Karpas-422 (cell line): ENCODE results near the gene LOXHD1. TPM values are rescaled to one million over a fixed set of nuclear protein-coding genes. Genes with fewer than 3 reads are reported as not detected.

ENCODE experiments used
- DNase-seq: peaks from one replicate; pipeline ENCODE4 v3.0.0-alpha.2; 2015
- H2AFZ ChIP-seq: fragments of 200-600 bp; sonication (generic); 2 replicates; pipeline ENCODE4 v1.6.1; 2014; ENCODE audit warnings: antibody characterized with exemption, low read length, mixed read lengths
- H3K27ac ChIP-seq: fragments of 200-600 bp; sonication (generic); 2 replicates; pipeline ENCODE4 v1.5.1; 2014; ENCODE audit warnings: mild to moderate bottlenecking, low read length, moderate library complexity
- H3K27me3 ChIP-seq: fragments of 200-600 bp; sonication (generic); 2 replicates; pipeline ENCODE4 v1.6.1; 2014; ENCODE audit warnings: low read length, mixed read lengths
- H3K36me3 ChIP-seq: fragments of 200-600 bp; sonication (generic); 2 replicates; pipeline ENCODE4 v1.6.1; 2014; ENCODE audit warnings: low read length, mixed read lengths; ENCODE audit not compliant: insufficient read depth
- H3K4me1 ChIP-seq: fragments of 200-600 bp; sonication (generic); 2 replicates; pipeline ENCODE4 v1.6.1; 2014; ENCODE audit warnings: mild to moderate bottlenecking, low read length, mixed read lengths
- H3K4me2 ChIP-seq: fragments of 200-600 bp; sonication (generic); 2 replicates; pipeline ENCODE4 v1.6.1; 2014; ENCODE audit warnings: low read length, low read depth, mild to moderate bottlenecking; ENCODE audit not compliant: poor library complexity, severe bottlenecking
- H3K4me3 ChIP-seq: fragments of 200-600 bp; sonication (generic); 2 replicates; pipeline ENCODE4 v1.5.1; 2014; ENCODE audit warnings: mild to moderate bottlenecking, antibody characterized with exemption, low read length, mixed read lengths
- H3K79me2 ChIP-seq: fragments of 200-600 bp; sonication (generic); 2 replicates; pipeline ENCODE4 v1.6.1; 2014; ENCODE audit warnings: mild to moderate bottlenecking, low read length, mixed read lengths
- H3K9ac ChIP-seq: fragments of 200-600 bp; sonication (generic); 2 replicates; pipeline ENCODE4 v1.6.0; 2014; ENCODE audit warnings: low read length
- H3K9me2 ChIP-seq: fragments of 200-600 bp; sonication (generic), shearing (Covaris generic); replicated peaks from 2 replicates; pipeline ENCODE4 v1.6.0; 2014; ENCODE audit warnings: mild to moderate bottlenecking, low read length, moderate library complexity; ENCODE audit not compliant: insufficient read depth
- H3K9me3 ChIP-seq: fragments of 300-700, 200-600 bp; sonication (generic); 2 replicates; pipeline ENCODE4 v1.6.1; 2014; ENCODE audit warnings: low read length, mixed read lengths
- H4K20me1 ChIP-seq: fragments of 200-600 bp; sonication (generic); 2 replicates; pipeline ENCODE4 v1.6.1; 2014; ENCODE audit warnings: mild to moderate bottlenecking, antibody characterized with exemption, low read length, low read depth; ENCODE audit not compliant: insufficient read depth
- total RNA-seq: library from RNA; depleted of rRNA; stranded (reverse); fragments of >200 nt; shearing (Covaris generic); gene quantifications from 2 replicates; pipeline ENCODE4 v1.2.3, GENCODE V29; 2014; ENCODE audit warnings: low replicate concordance

The LOXHD1 gene
- total RNA-seq, 1 experiment from 2014 or later, result not detected

DNA sequence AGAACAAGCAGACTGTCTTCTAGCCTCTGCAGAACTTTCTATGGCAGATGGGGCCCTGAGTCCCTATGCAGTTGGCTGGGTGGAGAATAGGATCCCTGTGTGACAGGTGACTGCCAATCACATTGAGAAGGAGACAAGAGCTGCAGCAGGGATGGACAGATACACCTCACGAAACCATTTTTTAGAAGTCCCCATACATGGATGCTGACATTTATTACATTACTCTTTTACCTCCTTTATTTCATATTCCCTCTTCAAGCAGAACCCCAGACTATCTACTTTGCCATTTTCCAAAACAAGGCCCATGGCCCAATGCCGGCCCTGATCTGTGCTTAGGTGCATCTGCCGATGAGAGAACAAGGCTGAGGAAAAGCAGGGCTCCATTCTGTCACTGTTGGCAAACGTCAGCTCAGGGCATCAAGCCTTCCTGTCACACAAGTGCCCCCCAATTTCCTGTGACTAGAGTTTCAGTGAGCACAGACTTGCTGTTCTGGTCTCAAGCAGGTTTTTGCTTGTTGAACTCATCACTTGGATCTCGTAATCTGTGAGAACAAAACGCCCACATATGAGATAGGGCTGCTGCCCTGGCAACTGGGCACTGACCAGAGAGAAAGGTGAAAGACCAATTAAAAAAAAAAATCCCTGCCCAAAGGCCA is 35.8 kb downstream of the LOXHD1 start:
- no peak overlapping the region for H3K4me2 ChIP-seq
- no peak overlapping the region for H3K9ac ChIP-seq
- no peak overlapping the region for H3K27ac ChIP-seq
- H3K79me2 ChIP-seq, result no peaks in the 10 kb centered on the region
- H3K4me1 ChIP-seq, result no peaks in the 10 kb centered on the region
- H3K27me3 ChIP-seq, result no peaks in the 10 kb centered on the region
- H3K36me3 ChIP-seq, result no peaks in the 10 kb centered on the region
- no peaks in the 10 kb centered on the region for H3K9me2 ChIP-seq
- H3K9me3 ChIP-seq, result no peaks in the 10 kb centered on the region
- no peak overlapping the region for H3K4me3 ChIP-seq
- no peak for DNase-seq
- H4K20me1 ChIP-seq, result no peaks in the 10 kb centered on the region
- no peak overlapping the region for H2AFZ ChIP-seq

DNA sequence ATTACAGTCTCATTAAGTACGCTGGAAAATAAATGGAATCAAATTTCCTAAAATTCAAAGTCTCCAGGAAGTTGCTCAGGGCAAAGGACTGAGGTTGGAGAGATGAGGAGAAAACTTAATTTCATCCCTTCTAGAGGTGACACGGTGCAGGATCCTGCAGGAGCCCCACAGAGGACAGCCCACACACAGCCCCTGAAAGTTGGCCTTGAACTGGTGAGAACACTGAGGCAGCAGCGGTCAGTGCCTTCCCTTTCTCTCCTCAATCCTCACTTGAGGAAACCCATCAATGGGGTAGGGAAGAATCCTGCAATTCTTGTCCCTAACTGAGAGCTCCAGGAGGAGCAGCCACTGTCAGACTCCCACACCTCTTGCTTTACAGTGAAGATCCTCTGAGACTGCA is 37.5 kb downstream of the LOXHD1 start:
- no peak overlapping the region for H3K9ac ChIP-seq
- no peak overlapping the region for H3K4me3 ChIP-seq
- no peaks in the 10 kb centered on the region for H3K79me2 ChIP-seq

DNA sequence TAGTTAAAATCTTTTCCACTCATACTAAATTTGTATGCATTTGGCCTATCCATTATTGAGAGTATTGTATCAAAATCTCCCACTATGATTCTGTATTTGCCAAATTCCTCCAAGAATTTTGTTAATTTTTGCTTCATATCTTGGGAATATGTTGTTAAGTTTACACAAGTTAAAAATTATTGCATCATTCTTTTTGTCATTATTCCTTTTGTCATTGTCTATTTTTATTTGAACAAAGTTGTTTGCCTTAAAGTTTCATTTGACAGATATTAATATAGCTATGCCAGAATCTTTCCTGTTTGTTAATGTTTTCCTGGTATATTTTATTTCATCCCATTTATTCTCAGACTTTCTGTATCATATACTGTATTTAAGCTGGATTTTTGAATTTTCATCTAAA is 41.3 kb downstream of the LOXHD1 start:
- H3K9ac ChIP-seq, result no peak overlapping the region
- no peak overlapping the region for H3K4me2 ChIP-seq
- no peak for DNase-seq
- H3K79me2 ChIP-seq, result no peaks in the 10 kb centered on the region
- no peak overlapping the region for H3K27ac ChIP-seq
- no peaks in the 10 kb centered on the region for H3K9me2 ChIP-seq
- no peaks in the 10 kb centered on the region for H4K20me1 ChIP-seq
- no peaks in the 10 kb centered on the region for H3K27me3 ChIP-seq
- no peaks in the 10 kb centered on the region for H3K9me3 ChIP-seq
- no peak overlapping the region for H2AFZ ChIP-seq
- no peak overlapping the region for H3K4me3 ChIP-seq
- H3K4me1 ChIP-seq, result no peaks in the 10 kb centered on the region
- no peaks in the 10 kb centered on the region for H3K36me3 ChIP-seq

More for the DNA sequence above, 37.5 kb downstream of the LOXHD1 start:
- no peaks in the 10 kb centered on the region for H3K9me2 ChIP-seq
- H3K4me2 ChIP-seq, result no peak overlapping the region
- no peaks in the 10 kb centered on the region for H3K4me1 ChIP-seq
- DNase-seq, result no peak
- H3K27me3 ChIP-seq, result no peaks in the 10 kb centered on the region
- H3K36me3 ChIP-seq, result no peaks in the 10 kb centered on the region
- no peak overlapping the region for H3K27ac ChIP-seq
- H2AFZ ChIP-seq, result no peak overlapping the region
- no peaks in the 10 kb centered on the region for H3K9me3 ChIP-seq
- no peaks in the 10 kb centered on the region for H4K20me1 ChIP-seq

DNA sequence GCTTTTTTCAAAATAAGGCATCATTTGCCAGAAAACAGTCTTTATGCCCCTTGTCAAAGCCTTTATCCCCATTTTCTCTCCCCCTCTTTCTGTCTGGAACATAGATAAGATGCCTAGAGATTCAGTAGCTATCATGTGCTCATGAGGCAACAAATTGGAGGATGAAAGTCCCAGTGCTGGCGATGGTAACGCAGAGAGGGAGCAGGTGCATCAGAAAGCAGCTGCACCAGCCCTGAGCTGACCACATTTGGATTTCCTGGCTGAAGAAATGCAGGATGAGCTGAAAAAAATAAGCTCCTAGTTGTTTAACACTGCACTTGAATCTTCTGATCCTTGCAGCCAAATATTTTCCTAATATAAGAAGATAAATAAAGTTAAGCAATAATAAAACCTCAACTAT is 48.0 kb downstream of the LOXHD1 start:
- no peak overlapping the region for H3K4me3 ChIP-seq
- DNase-seq, result no peak
- no peaks in the 10 kb centered on the region for H3K36me3 ChIP-seq
- no peaks in the 10 kb centered on the region for H3K4me1 ChIP-seq
- no peaks in the 10 kb centered on the region for H4K20me1 ChIP-seq
- H2AFZ ChIP-seq, result no peak overlapping the region
- no peaks in the 10 kb centered on the region for H3K79me2 ChIP-seq
- no peak overlapping the region for H3K27ac ChIP-seq
- no peak overlapping the region for H3K4me2 ChIP-seq
- H3K9ac ChIP-seq, result no peak overlapping the region
- no peaks in the 10 kb centered on the region for H3K9me3 ChIP-seq
- no peaks in the 10 kb centered on the region for H3K27me3 ChIP-seq
- H3K9me2 ChIP-seq, result no peaks in the 10 kb centered on the region

- no peak overlapping the region for H3K4me2 ChIP-seq
- no peaks in the 10 kb centered on the region for H3K9me3 ChIP-seq
- H3K9ac ChIP-seq, result no peak overlapping the region
- no peaks in the 10 kb centered on the region for H3K9me2 ChIP-seq
- no peaks in the 10 kb centered on the region for H4K20me1 ChIP-seq
- no peak overlapping the region for H3K4me3 ChIP-seq
- no peaks in the 10 kb centered on the region for H3K79me2 ChIP-seq
- no peak for DNase-seq
- H3K4me1 ChIP-seq, result no peaks in the 10 kb centered on the region
- H3K27me3 ChIP-seq, result no peaks in the 10 kb centered on the region
- no peaks in the 10 kb centered on the region for H3K36me3 ChIP-seq
- H2AFZ ChIP-seq, result no peak overlapping the region
- H3K27ac ChIP-seq, result no peak overlapping the region
These were observed 49.1 kb downstream of the LOXHD1 start for GRCh38 chr18:46607926-46608325.

DNA sequence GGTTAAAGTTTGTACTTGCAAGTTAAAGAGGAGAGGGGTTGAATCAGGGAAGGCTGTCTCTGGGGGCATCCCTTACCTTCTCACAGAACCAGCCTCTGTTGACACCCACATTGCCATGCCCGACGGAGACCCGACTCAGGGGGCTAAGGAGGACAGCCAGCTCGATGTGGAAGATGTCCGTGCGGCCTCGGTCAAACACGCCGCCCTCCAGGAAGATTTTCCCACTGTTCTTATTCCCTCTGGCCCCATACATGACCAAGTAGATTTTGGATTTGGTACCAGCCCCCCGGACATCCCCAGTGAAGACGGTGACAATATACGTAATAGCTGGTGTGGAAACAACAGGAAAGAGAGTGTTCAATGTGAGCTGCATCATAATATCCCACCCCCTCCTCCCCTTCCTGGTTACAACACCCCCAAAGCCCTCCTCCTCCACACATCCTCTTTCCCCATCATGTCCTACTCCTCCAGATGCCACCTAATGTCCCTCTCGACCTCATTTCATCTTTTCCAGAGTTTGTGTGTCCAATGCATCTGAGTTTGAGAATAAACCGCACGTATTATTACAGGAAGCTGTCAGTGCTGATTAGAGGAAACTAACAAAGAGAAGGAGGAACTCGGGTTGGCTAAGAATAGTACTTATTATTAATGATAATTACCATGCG is 55.7 kb downstream of the LOXHD1 start:
- Histone ChIP-seq H3K4me2 (no peak overlapping the region), H3K9ac (no peak overlapping the region), H3K4me3 (no peak overlapping the region), H3K4me1 (peaks cover 3% of the 10 kb centered on the region; the same call in 1 of the 2 replicates), H4K20me1 (no peaks in the 10 kb centered on the region), H3K9me3 (no peaks in the 10 kb centered on the region), H3K9me2 (no peaks in the 10 kb centered on the region), H2AFZ (no peak overlapping the region), H3K27me3 (no peaks in the 10 kb centered on the region), H3K27ac (no peak overlapping the region), H3K79me2 (no peaks in the 10 kb centered on the region), H3K36me3 (no peaks in the 10 kb centered on the region)
- DNase-seq, result no peak

GRCh38 chr18:46596119-46596518 is 60.9 kb downstream of the LOXHD1 start:
- Histone ChIP-seq H3K9ac (no peak overlapping the region), H3K27me3 (no peaks in the 10 kb centered on the region), H3K36me3 (no peaks in the 10 kb centered on the region), H4K20me1 (no peaks in the 10 kb centered on the region), H2AFZ (no peak overlapping the region), H3K9me2 (no peaks in the 10 kb centered on the region), H3K9me3 (no peaks in the 10 kb centered on the region), H3K79me2 (no peaks in the 10 kb centered on the region), H3K4me1 (no peaks in the 10 kb centered on the region), H3K27ac (no peak overlapping the region), H3K4me3 (no peak overlapping the region), H3K4me2 (no peak overlapping the region)
- no peak for DNase-seq

- H3K27me3 ChIP-seq, result no peaks in the 10 kb centered on the region
- H4K20me1 ChIP-seq, result no peaks in the 10 kb centered on the region
- H3K9ac ChIP-seq, result no peak overlapping the region
- no peak overlapping the region for H3K27ac ChIP-seq
- H3K4me2 ChIP-seq, result no peak overlapping the region
- H3K9me2 ChIP-seq, result no peaks in the 10 kb centered on the region
- H3K36me3 ChIP-seq, result no peaks in the 10 kb centered on the region
- H2AFZ ChIP-seq, result no peak overlapping the region
- DNase-seq, result no peak
- no peaks in the 10 kb centered on the region for H3K79me2 ChIP-seq
- no peaks in the 10 kb centered on the region for H3K4me1 ChIP-seq
- H3K9me3 ChIP-seq, result no peaks in the 10 kb centered on the region
- no peak overlapping the region for H3K4me3 ChIP-seq
These were observed 65.1 kb downstream of the LOXHD1 start for GRCh38 chr18:46591783-46592391.
